ENCODE results near the gene GLG1.

The GLG1 gene

GRCh38 chr16:74465281-74465680 lies 141.6 kb downstream of the GLG1 start:
- no peak for DNase-seq (ENCODE audit: low read depth in 1 of 2, low spot score in 1 of 2)
- TF ChIP-seq CTCF (IDR thresholded peaks at IDR 0.05; ENCODE audit: insufficient read depth, low read length) (no peak), GABPA (IDR thresholded peaks at IDR 0.05; ENCODE audit: low read depth) (no peak), REST (IDR thresholded peaks at IDR 0.05; ENCODE audit: insufficient replicate concordance, low read depth) (no peak), POLR2AphosphoS5 (IDR thresholded peaks at IDR 0.05; ENCODE audit: low read depth) (no peak), SPI1 (IDR thresholded peaks at IDR 0.05; ENCODE audit: borderline replicate concordance, low read depth) (no peak)
- no peaks in the 10 kb centered on the region for H3K27me3 ChIP-seq (ENCODE audit: insufficient read depth, poor library complexity, severe bottlenecking)
- H3K27ac ChIP-seq (replicated peaks), result no peak overlapping the region
- no peak overlapping the region for H3K4me3 ChIP-seq (replicated peaks; ENCODE audit: insufficient read depth, low read length)

GRCh38 chr16:74463888-74464287 lies 143.0 kb downstream of the GLG1 start:
- Histone ChIP-seq H3K27me3 (ENCODE audit: insufficient read depth, poor library complexity, severe bottlenecking) (no peaks in the 10 kb centered on the region), H3K4me3 (replicated peaks; ENCODE audit: insufficient read depth, low read length) (no peak overlapping the region), H3K27ac (replicated peaks) (no peak overlapping the region)
- TF ChIP-seq SPI1 (IDR thresholded peaks at IDR 0.05; ENCODE audit: borderline replicate concordance, low read depth), result no peak
- no peak for TF ChIP-seq REST (IDR thresholded peaks at IDR 0.05; ENCODE audit: insufficient replicate concordance, low read depth)
- TF ChIP-seq POLR2AphosphoS5 (IDR thresholded peaks at IDR 0.05; ENCODE audit: low read depth), result no peak
- TF ChIP-seq CTCF (IDR thresholded peaks at IDR 0.05; ENCODE audit: insufficient read depth, low read length), result no peak
- TF ChIP-seq GABPA (IDR thresholded peaks at IDR 0.05; ENCODE audit: low read depth), result no peak
- DNase-seq (ENCODE audit: low read depth in 1 of 2, low spot score in 1 of 2), result peak; percentile 5 to 33

DNA sequence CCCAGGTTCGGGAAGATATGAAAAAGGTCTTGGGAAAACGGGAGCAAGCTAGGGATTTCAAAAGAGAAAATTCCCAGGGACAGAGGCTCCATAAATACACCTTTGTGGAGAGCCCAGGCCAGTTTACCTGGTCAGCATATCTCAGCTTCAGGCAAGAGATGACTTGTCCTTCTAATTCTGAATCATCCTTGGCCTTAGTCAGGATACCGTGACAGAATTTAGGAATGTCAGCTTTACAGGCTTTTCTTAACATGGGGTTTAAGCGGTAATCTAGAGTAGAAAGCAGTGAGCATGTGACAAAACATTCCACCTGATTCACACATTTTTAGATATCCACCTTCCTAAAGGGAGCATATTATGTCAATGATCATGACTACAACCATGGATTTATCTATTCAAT lies 144.6 kb downstream of the GLG1 start:
- H3K27ac ChIP-seq (replicated peaks), result no peak overlapping the region
- H3K4me3 ChIP-seq (replicated peaks; ENCODE audit: insufficient read depth, low read length), result no peak overlapping the region
- H3K27me3 ChIP-seq (ENCODE audit: insufficient read depth, poor library complexity, severe bottlenecking), result no peaks in the 10 kb centered on the region
- TF ChIP-seq REST (IDR thresholded peaks at IDR 0.05; ENCODE audit: insufficient replicate concordance, low read depth), result no peak
- no peak for TF ChIP-seq POLR2AphosphoS5 (IDR thresholded peaks at IDR 0.05; ENCODE audit: low read depth)
- TF ChIP-seq CTCF (IDR thresholded peaks at IDR 0.05; ENCODE audit: insufficient read depth, low read length), result no peak
- no peak for TF ChIP-seq GABPA (IDR thresholded peaks at IDR 0.05; ENCODE audit: low read depth)
- no peak for TF ChIP-seq SPI1 (IDR thresholded peaks at IDR 0.05; ENCODE audit: borderline replicate concordance, low read depth)
- no peak for DNase-seq (ENCODE audit: low read depth in 1 of 2, low spot score in 1 of 2)
